NCI-H1694 (cell line): ENCODE results near the gene GORASP1.

Source experiments
- DNase-seq: peaks from one replicate; lab custom pipeline; 2025; lab: John Stamatoyannopoulos, UW

GORASP1 gene

DNA sequence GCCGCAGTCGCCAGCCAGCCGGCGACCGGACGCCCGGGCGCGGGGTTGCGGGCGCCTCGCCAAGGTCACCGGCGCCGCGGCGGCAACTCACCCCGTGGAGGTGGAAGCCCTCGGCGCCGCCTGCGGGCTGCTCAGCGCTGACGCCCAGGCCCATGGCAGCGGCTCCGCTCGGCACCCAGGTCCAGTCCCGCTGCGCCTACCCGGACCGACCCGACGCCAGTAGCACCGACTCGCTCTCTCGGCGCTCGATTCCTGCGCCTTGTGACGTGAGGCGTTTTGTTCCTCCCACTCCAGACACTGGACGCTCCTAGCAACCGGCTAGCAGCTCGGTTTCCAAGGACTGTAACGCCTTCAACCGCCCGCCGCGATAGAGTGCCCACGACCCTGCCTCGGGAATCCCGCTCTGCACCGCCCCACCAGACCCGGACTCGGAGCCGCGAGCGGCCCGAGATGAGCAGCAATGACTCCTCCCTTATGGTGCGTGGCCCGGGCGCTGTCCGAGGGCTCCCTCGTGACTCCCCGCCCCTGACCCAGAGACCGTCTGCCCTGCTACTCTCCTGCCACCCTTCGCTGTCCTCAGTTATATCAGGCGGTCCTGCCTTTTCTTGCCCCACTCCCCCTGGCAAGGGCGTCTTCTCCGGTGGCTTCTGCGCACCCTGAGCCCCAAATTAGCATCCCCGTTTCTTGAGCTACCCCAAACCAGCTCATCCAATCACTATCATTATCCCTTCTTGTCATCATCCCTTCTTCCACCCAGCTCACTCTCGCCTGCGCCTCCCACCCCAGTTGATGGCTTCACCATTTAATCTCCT lies at the start of gene GORASP1, which contains the start of gene TTC21A:
GORASP1 (minus strand) TSS at position 240 of the 812 bp plus-strand sequence; CDS start at position 154, 86 bp downstream.
TTC21A (plus strand) TSS at position 293 of the 812 bp plus-strand sequence; CDS start at position 451, 158 bp downstream.
- DNase-seq: peak; percentile 7

DNA sequence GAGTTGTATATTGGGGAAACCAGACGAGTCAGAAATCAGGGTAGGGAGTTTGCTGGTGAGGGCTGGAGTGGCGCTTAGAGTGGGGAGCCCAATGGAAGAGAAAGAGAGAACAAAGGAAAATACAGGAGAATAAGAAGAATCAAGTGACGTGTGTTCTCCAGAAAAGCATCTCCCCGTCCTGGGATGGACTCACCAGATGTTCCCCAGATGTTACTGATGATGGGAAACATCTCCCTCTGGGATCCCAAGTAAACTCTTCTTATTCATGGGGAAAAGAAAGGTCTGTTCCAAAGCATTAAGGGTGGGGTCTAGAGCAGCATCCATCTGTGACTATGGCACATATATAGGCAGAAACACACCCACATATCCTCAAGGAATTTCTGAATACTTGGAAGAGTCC lies 49.0 kb upstream of the GORASP1 start:
- no peak for DNase-seq

DNA sequence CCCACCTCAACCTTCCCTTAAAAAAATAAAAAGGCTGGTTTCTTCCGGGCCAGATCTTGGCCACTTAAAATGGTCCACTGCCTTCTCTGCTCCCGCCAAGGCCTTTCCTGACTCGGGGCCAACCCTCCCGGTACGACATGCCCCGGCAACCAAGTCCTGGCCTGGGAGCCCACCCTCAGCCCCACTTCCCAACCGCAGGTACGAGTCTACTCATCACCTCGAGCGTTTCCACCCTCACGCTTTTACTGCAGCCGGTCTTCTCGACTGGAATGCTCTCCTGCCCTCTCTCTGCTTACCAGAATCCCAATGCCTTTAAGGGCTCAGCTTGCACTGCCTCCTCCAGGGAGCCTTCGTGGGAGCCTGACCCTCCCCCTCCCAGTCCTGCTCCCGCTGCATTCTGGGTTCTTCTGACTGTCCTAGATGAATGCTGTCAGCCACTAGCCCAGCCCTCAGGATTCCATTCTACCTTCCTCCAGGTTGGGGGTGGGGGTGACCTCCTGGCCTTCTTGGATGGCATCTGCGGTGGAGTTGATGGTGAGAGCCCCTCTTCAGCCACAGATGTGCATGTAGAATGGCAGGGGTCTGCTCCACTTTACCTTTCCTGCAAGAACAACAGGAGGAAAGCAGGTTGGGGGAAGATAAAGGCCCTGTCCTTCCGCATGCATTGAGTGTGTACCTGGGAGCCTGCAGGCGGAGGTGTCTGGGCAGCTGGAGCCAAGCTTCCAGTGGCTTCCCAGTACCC lies 47.0 kb upstream of the GORASP1 start:
- DNase-seq: no peak

DNA sequence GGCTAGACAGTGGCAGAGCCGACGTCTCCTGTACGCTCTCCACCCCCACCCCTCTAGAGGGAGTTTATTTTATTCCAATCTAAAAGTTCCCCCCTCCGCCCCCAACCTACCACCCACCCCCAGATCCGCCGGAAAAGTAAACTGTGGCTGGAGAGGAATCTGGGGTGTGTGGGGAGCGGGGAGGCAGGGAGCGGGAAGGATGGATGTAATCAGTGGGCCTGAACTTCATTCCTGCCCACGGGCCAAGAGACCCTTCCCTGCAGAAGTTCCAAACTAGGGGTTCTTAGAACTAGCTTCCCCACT lies 46.5 kb upstream of the GORASP1 start:
- no peak for DNase-seq

DNA sequence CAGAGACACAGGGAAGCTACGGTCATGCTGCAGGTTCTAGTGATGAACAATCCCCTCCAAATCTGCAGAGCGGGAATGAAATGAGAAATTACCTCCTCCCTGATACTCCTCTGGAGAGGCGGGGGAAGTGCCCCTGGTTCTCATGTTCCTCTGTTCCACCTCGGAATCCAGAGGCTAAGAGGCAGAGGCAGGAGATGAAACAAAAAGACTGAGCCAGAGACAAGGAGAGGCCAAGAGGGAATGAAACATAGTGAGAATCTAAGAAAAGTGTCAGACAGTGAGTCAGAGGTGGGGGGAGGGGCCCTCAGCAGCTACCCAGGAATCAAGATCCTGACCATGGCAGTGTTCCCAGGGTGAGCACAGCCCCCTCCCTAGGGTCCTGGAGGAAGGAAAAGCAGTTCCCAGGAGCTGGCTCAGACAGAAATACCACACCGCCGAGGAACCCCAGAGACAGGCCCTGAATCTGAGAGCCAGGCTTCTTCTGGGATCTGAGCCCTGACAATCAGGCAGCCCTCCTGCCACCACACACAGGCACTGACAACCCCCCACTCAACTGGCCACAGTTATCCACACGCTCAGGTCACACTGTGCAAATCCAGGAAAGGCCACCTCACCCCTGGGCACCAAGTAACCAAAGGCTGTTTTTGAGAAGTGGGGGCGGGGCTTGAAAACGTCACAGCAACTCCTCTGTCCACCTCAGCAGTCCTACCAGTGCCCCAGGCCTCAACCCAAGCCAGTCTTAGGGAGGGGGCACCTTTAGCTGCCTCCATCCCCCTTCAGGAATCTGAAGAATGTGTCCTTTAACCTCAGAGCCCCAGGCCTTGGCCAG lies 43.6 kb upstream of the GORASP1 start:
- no peak for DNase-seq

DNA sequence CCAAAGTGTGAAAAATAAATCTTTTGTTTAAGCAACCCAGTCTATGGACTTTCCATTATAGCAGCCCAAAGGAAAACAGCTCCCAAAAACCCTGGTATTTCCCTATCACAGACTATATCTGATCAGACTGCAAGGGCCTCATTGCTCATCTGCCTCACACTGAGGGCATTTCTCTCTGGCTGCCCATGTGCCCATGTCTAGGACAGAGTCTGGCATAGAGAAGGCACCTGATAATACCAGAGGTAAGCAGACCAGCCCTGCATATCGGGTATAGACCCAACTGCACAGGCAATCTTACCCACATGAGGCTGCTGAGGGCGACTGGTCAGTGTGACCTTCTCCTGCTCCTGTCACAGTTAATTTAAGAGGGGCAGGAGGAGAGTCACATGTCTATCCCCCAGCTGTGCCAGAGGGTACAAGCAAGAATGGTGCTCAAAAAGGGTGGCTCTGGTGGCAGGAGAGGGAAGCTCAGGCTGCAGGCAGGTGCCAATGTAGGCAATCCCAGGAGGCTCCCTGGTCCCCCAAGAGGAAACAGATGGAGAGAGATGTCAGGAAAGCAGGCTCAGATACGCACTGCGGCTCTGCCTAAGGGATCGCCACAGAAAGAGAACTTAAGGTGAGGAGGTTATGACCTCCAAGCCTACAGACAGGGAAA lies 42.8 kb upstream of the GORASP1 start:
- no peak for DNase-seq

DNA sequence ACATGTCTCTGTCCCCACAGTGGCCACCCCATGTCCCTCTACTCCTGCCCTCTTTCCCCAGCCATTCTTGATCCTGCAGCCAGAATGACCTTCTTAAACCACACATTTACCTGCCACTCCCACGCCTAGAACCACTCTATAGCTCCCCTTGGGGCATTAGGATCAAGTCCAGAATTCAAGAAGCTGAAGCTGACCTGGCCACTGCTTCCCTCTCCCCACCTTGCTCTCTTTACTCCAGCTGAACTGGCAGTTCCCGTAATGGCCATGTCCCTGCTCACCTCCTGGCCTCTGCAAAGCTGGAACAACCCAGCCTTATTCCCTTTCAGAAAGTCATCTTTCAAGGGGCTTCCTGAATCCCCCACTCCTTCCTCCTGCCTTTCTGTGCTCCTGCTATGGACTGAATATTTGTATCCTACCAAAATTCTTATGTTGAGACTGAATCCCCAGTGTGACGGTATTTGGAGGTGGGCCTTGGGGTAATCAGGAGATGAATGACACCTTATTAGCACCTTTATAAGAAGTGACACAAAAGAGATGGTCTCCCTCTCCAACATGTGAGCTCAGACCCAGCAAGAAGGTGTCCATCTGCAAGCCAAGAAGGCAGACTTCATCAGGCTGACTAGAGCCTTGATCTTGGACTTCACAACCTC lies 42.2 kb upstream of the GORASP1 start:
- DNase-seq: no peak

DNA sequence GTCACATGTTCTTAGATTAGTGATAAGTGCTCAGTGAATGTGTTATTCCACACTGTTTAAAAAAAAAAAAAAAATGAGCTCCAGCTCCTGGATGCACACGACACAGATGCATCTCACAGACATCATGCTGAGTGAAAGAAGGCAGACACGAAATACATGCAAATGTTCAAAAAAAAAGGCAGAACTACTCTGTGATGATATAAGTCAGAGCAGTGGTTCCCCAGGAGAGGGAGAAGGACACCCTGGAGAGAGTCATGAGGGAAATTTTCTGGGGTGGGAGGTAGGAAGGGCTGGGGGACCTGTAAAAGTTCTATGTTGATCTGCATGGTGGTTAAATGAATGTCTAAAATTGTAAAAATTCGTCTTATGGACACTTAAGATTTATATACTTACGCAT lies 41.6 kb upstream of the GORASP1 start:
- no peak for DNase-seq

DNA sequence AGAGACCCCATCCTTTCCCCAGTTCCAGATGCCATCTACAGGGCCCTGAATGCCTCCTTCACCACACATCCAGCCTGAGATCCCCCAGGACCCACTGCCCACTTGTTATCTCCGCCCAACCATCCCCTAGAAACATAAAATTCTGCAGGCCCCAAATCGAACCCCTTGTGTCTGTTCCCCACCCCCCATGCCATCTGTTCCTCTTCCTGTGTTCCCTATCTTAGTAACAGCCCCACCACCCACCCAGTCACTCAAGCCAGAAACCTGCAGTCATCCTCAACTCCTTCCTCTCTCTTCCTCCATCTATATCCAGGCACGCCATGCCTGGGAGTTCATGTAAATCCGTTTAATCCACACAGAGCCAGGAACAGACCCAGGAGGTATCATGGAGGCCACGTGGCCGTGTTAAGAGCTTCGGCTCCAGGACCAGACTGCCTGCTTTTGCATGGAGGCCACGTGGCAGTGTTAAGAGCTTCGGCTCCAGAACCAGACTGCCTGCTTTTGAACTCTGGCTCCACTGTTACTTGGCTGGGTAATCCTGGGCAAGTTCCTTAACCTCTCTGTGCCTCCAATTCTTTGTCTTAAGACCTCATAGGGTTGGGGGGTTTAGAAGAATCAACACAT lies 41.1 kb upstream of the GORASP1 start:
- DNase-seq: no peak

DNA sequence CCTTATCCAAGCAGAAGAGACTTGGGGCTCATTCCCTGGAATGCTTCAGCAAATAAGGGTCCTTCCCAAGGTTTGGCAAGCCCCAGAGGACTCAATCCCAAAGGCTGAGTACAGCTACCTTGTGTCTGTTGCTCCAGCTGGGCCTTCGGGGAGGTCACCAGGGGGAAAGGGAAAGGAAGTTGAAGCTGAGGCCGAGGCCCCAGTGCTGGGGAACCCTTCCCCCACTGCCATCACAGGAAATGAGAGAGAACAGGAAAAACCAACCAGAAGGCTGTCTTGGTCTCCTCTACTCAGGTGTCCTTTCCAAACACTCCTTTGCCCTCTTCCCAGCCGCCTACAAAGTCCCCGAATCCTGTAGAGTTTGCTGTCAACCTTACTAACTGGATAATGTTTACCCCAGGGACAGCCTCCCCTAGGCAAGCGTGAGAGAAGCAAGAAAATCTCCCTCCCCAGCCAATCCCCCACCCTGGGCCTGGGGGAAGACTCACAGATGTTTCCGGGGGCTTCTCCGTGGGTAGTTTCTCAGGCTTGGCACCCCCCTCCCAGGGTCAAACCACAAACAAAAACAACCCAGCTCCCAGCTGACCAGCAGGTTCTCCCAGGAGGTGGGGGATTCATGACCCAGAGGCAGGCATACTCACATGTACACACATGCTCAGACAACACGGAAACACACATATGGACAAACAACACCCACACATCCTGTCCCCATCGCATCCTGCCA lies 40.4 kb upstream of the GORASP1 start:
- DNase-seq: no peak

DNA sequence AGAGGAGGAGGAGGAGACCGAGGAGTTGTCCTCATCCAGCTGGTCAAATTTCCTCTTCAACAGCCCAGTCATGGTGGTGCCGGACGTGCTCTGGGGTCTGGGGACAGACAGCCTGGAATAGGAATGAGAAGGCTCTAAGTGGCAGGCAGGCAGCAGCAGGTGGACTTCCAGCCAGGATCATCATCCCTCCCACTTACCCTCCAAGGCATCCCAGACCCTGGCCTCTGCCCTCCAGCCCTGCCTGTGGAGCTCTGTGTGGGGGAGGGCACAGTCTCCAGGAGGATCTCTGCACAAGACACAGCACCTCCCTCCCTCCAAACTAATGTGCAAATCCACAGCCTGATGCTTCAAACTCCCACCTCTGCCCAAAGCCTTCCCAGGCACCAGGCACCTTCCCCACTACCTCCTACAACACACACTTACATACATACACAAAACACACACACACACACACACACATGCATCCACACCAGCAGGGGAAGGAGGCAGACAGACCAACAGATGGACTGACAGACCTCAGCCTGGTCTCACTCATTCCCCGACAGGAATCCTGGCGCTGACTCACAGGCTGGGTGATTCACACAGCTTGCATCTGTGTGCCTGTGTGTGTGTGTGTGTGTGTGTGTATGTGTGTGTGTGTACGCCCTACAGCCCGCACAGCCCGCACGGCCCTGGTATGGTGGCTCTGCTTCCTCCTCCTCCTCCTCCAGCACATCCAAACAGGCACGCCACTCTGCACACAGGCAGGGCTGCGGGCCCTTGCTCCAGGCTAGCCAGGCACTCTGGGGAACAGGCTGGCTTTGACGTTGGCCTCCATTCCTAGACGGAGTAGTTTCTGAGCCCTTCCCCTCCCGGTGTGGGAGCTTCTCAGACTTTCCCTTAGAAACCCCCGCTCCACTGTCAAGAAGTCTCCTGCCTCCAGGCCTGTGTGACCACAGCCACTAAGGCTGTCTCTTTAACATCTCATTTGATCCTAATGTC lies 39.5 kb upstream of the GORASP1 start:
- peak; percentile 39 for DNase-seq

DNA sequence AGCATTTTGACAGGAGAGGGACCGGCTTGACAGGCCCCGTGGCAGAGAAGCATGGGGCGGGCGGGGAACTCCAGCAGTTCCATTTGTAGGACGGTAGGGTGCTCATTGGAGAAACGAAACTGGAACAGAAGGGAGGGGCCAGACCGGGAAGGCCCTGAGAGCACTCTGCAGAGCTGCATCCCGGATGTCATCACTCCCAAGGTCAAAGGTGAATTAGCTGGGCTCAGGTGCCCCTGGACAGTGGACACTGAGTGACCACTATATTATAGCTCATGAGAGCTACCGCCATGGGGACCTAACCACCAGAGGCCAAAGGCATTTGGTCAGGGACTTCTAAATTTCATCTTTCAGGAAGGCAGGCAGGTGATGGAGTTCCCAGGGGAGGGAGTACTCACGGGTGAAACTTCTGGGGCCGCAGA lies 38.7 kb upstream of the GORASP1 start:
- no peak for DNase-seq

DNA sequence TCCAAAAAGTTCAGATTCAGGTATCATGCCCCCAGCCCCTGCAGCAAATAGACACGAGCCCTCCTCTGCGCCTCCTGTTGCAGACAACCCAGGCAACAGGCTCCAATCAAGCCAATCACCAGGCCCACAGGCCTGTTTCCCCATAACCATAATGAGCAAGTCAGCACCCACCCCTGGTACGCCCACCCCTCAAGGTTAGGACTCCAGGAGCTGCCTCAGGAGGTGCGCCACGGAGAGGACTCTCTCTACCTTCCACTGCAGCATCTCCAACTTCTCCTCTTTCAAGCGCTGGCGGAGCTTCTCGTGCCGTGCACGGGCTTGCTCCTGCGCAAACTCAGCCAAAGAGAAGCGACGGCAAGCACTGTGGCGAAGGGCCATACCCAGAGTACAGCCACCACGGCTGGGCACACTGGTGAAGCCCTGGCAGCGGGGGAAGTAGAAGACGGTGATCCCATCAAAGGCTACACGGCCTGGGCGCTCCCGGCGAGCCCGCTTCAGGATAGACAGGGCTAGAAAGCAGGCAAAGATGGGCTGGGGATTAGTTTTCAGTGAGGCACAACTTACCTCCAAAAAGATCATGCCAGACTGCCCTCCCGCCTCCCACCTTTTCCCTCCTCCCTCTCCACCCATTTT lies 37.4 kb upstream of the GORASP1 start:
- DNase-seq: no peak

DNA sequence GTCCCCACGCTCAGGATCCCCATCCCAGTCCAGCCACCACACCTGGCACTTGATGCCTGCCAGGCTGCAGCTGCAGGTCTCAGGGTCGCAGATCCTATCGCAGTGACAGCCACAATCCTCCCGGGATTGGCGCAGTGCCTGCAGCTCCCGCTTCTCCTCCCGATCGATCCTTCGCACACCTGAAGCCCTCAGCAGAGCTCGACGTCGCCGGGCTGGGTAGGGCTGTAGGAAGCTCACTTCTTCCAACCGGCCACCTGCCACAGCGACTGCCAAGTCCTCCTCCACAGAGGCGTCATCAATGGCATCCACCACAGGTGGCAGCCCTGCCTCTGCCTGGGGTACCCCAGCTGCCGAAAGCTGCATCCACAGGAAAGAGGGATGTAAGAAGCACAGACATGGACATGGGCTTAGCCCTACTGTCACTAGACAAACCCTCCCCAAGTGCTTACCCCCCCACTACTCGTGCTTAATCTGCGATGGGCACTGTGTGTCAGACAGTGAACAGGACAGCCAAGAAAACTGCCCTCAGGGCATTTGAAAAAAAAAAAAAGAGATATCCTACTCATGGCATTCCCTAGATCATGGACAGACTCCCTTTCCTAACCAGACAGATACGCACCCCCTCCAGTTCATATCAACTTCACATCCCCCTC lies 36.8 kb upstream of the GORASP1 start:
- DNase-seq: no peak

DNA sequence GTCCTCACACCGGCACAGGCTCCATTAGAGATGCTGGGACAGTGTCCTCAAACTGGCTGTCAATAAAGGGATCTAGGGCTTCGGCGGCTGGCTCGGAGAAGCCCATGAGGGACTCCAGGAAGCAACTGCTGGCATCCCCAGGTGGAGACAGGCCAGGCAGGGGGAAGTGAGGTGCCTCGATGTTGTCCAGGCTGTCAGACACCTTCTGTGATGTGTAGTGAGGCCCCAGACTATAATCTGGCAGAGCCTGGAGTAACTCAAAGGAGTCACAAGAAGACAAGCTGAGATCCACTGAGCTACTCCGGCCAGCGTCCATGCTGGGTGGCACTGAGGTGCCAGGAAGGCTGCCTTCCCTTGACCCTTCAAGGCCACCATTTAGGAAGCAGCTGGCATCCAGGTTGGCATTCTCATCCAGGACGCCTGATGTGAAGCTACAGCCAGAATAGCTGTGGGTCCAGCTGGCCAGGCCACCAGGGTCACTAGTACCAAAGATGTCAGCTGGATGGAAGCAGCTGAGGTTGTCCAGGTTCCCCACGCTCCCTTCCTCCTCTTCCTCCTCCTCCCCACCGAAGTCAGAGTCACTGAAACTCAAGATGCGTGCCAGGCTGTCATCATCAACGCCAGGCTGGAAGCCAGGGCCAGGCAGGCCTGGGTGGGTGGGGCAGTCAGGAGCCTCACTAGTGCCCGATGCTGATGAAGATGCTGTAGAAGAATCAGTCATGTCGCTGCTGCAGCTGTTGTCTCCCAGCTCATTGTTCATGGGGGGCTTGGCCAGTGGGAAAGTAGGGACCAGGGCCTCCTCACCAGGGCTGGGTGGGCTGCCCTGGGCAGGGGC lies 35.8 kb upstream of the GORASP1 start:
- no peak for DNase-seq

DNA sequence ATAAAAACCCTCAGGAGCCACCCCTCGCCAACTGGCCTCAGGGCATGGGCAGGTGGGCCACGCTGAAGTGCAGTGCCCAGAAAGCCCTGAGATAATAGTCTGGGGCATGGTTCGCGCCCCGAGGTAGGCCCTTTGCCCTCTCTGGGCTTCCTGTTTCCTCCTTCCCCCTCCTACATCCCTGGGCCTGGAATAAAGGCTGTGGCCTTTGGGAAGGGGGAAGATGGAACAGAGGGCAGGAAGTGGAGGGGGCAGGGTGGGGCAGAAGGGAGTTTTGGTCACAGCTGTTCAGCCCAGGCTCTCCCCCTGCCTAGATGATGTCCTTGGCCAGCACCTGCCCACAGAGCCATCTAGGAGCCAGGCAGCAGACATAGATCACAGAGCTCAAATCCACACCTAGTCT lies 34.6 kb upstream of the GORASP1 start:
- DNase-seq: no peak
